IMR-90 (cell line): ENCODE data around the gene MGME1. TPM values are rescaled to one million over a fixed set of nuclear protein-coding genes. Genes with fewer than 3 reads are reported as not detected.

Source experiments
- CEBPB ChIP-seq: IDR thresholded peaks from 2 replicates; pipeline ENCODE4 v1.6.1; 2012; ENCODE audit warnings: low read depth, low read length, improper control_type of control experiment
- ELK1 ChIP-seq: fragments of 150-350 bp; IDR thresholded peaks from 2 replicates; pipeline ENCODE4 v1.6.1; 2016; ENCODE audit warnings: low read depth, mild to moderate bottlenecking, low read length, moderate library complexity, borderline replicate concordance
- RCOR1 ChIP-seq: IDR thresholded peaks from 2 replicates; pipeline ENCODE4 v1.6.1; 2012; ENCODE audit warnings: mild to moderate bottlenecking, low read length, improper control_type of control experiment; ENCODE audit not compliant: insufficient replicate concordance
- RFX5 ChIP-seq: IDR thresholded peaks from 2 replicates; pipeline ENCODE4 v1.8.0; 2012; ENCODE audit warnings: low read depth, mild to moderate bottlenecking, low read length, moderate library complexity
- polyA plus RNA-seq, 3 experiments: library from polyadenylated mRNA; depleted of rRNA; stranded (reverse); fragments of >200 nt; gene quantifications; 2 replicates each; pipeline ENCODE4 v1.2.3, GENCODE V29; 2012; ENCODE audit warnings: low replicate concordance in 1 of 3
- total RNA-seq: library from RNA; depleted of rRNA; stranded (reverse); fragments of >200 nt; gene quantifications from 2 replicates; pipeline ENCODE4 v1.2.3, GENCODE V29; 2012

The MGME1 gene
- total and polyA plus RNA-seq, 2 of the 4 experiments (the other 2 are of a cell fraction), result 7.2 to 9.3 TPM

GRCh38 chr20:17968366-17969277 is at the start of gene MGME1, which contains the start of gene SNX5 (continued):
- no peak for TF ChIP-seq CEBPB
- TF ChIP-seq RCOR1, result no peak
- TF ChIP-seq RFX5, result no peak
- TF ChIP-seq ELK1, result no peak
